Ectodermal cell (in vitro differentiated cells): ENCODE data around the gene NEDD4.
"Not testable (repeated sequence)": the region's sequence is repeated elsewhere in the genome, so short reads cannot be mapped to it uniquely, and the experiment has no call there.

Source experiments
- H3K27ac ChIP-seq: 2 replicates; pipeline ENCODE4 v1.7.0; 2013; ENCODE audit warnings: mild to moderate bottlenecking, low read depth, low read length; ENCODE audit not compliant: insufficient read depth, poor library complexity, severe bottlenecking
- H3K27me3 ChIP-seq: 2 replicates; pipeline ENCODE4 v1.7.0; 2013; ENCODE audit warnings: mild to moderate bottlenecking, low read length; ENCODE audit not compliant: insufficient read depth, control insufficient read depth, poor library complexity, severe bottlenecking
- H3K36me3 ChIP-seq: one replicate; pipeline ENCODE4 v1.7.0; 2013; ENCODE audit warnings: low read length; ENCODE audit not compliant: control insufficient read depth, insufficient read depth
- H3K4me1 ChIP-seq: one replicate; pipeline ENCODE4 v1.7.0; 2013; ENCODE audit warnings: low read length; ENCODE audit not compliant: control insufficient read depth, insufficient read depth
- H3K4me3 ChIP-seq: 2 replicates; pipeline ENCODE4 v1.7.0; 2013; ENCODE audit warnings: low read depth, low read length, control low read depth; ENCODE audit not compliant: insufficient read depth
- H3K9me3 ChIP-seq: 2 replicates; pipeline ENCODE4 v1.7.0; 2013; ENCODE audit warnings: mild to moderate bottlenecking, low read length, moderate library complexity; ENCODE audit not compliant: control insufficient read depth
- WGBS, 2 experiments: methylation state at CpG; one replicate each; pipeline ENCODE4 v1.1.7; 2013; ENCODE audit warnings: missing lambda C conversion rate in 2 of 2; 5-methylcytosine and 5-hydroxymethylcytosine counted together

NEDD4 gene

DNA sequence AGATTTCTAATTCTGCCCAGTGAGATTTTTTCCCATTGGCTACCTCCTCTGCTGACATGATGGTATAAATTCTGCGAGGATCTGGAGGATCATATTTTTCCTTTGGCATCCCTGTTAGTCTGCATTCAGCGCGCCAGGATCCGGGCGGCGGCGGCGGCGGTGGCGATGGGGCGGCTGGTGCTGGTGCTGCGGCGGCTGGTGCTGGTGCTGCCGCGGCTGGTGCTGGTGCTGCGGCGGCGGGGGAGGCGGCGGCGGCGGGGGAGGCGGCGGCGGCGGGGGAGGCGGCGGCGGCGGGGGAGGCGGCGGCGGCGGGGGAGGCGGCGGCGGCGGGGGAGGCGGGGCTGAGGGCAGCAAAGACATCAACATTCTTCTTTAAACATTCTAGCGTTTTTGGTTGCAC lies 13.6 kb upstream of the NEDD4 start:
- H3K9me3 ChIP-seq, H3K36me3 ChIP-seq, H3K4me1 ChIP-seq, H3K27ac ChIP-seq: not testable (repeated sequence)
- Histone ChIP-seq H3K4me3 (peak overlapping the region; percentile 39), H3K27me3 (peaks cover 19% of the 10 kb centered on the region)
- 5 to 6% methylated on average over 40 of the region's 40 CpGs for WGBS, 2 experiments

DNA sequence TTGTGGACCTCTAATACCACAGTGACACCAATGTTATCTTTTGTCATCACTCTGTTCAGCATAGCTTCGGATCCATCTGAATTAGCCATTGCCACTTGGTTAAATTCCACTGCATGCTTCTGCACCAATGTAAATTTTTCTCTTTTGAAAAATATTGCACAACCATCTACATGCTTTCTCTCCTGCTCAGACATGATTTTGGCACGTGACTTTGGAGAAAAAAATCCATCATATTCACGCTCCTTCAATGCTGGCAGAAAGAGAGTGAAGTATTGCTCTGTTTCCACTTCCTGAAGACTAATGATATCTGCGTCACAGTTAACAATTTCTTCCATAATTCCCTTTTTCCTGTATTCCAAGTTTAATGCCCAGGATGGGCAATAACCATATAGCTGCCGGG lies 13.0 kb upstream of the NEDD4 start:
- peaks cover 19% of the 10 kb centered on the region for H3K27me3 ChIP-seq
- H3K9me3 ChIP-seq, H3K4me3 ChIP-seq, H3K27ac ChIP-seq, H3K4me1 ChIP-seq, H3K36me3 ChIP-seq: not testable (repeated sequence)
- WGBS, 2 experiments: 93 to 94% methylated on average over 5 of the region's 5 CpGs

GRCh38 chr15:56004281-56004680 lies 10.9 kb upstream of the NEDD4 start:
- H3K36me3 ChIP-seq: not testable (repeated sequence)
- no CpG with 5 or more reads among the region's 1 CpG for WGBS, 2 experiments

DNA sequence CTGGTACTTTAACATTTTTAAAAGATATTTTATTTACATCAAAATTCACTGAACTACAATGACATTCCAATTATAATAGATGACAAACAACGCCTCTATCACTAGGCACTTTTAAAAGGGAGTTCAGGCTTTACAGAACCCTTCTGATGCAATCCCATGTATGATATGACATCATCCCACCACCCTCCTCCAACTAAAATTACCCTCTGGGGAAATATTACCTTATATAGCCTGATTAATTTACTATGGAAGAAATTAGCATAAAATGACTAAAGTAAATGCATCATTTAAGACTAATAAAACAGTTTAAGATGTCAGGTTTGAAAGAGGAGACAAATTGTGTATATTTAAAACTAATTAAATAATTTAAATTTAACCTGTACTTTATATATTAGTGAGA lies 10.4 kb upstream of the NEDD4 start:
- not testable (repeated sequence) for H3K4me3 ChIP-seq, H3K27ac ChIP-seq, H3K36me3 ChIP-seq, H3K4me1 ChIP-seq, H3K9me3 ChIP-seq
- H3K27me3 ChIP-seq: peaks cover 19% of the 10 kb centered on the region
- no CpG with 5 or more reads among the region's 1 CpG for WGBS, 2 experiments

More at GRCh38 chr15:56004281-56004680, 10.9 kb upstream of the NEDD4 start:
- not testable (repeated sequence) for H3K4me1 ChIP-seq, H3K27ac ChIP-seq, H3K4me3 ChIP-seq, H3K9me3 ChIP-seq
- peaks cover 19% of the 10 kb centered on the region for H3K27me3 ChIP-seq

DNA sequence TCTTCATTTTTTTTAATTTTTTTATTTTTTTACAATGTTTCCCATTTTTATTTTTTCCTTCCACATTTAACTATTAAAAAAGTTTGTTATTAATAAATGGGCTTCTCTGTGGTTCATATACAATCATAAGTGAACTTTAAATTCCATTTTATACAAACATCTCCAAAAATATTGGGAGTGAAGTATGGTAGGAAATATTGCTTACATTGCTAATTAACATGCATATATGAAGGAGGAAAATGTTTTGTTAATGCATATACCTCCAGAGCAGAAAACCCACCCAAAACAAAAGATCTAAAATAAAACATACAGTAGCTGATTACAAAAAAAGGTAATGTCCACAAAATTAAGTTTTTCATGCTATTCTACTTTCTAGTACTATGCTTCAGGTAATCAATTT lies 9.9 kb upstream of the NEDD4 start:
- H3K27ac ChIP-seq, H3K36me3 ChIP-seq, H3K9me3 ChIP-seq, H3K4me1 ChIP-seq, H3K4me3 ChIP-seq: not testable (repeated sequence)
- H3K27me3 ChIP-seq: peaks cover 19% of the 10 kb centered on the region

DNA sequence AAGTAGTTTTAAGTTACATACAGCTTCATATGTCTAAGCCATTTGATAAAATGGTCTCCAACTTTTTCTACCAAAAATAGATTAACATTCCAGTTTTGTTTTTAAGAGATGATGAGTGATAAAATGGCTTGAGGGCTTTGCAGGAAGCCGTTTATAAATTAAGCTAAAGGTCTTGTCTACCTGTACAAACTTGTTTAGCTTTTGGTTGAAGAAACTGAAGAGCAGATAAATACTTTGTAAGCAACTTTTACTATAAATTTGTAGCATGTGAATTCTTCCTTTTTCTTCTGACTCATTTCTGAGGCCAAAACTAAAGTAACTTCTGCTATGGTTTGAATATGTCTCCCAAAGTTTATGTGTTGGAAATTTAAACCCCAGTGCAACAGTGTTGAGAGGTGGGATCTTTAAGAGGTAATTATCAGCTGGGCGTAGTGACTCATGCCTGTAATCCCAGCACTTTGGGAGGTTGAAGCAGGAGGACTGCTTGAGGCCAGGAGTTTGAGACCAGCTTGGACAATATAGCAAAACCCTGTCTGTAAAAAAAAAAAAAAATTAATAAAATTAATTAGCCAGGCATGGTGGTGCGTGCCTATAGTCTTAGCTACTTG lies 8.2 kb upstream of the NEDD4 start:
- Histone ChIP-seq H3K27ac (no peak overlapping the region), H3K9me3 (no peaks in the 10 kb centered on the region), H3K27me3 (peaks cover 12% of the 10 kb centered on the region), H3K4me3 (no peak overlapping the region), H3K4me1 (no peaks in the 10 kb centered on the region), H3K36me3 (no peaks in the 10 kb centered on the region)
- WGBS, 2 experiments: 89 to 98% methylated on average over 3 of the region's 3 CpGs

DNA sequence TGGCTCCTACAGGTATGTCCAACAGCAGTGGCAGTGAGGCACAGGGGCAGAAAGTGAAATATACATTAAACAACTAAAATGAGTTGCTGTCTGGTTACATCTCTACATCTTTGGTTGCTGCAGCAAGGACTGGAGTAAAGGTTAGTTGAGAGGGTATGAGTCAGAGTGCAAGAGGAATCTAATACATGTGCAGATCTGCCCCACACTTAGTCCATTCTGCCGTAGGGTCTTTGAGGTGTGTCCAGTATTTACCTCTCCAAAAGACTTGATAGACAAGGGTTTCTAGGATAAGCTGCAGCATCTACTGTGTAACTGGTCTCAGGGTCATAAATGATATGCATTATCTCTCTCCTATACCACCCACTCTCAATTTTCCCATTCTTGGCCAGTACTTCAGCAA lies 6.2 kb upstream of the NEDD4 start:
- H3K4me1 ChIP-seq: no peaks in the 10 kb centered on the region
- no peaks in the 10 kb centered on the region for H3K36me3 ChIP-seq
- H3K9me3 ChIP-seq: no peaks in the 10 kb centered on the region
- H3K27ac ChIP-seq: no peak overlapping the region
- H3K4me3 ChIP-seq: no peak overlapping the region
- H3K27me3 ChIP-seq: peaks cover 12% of the 10 kb centered on the region
- WGBS, 2 experiments: 92 to 95% methylated on average over 1 of the region's 1 CpG

DNA sequence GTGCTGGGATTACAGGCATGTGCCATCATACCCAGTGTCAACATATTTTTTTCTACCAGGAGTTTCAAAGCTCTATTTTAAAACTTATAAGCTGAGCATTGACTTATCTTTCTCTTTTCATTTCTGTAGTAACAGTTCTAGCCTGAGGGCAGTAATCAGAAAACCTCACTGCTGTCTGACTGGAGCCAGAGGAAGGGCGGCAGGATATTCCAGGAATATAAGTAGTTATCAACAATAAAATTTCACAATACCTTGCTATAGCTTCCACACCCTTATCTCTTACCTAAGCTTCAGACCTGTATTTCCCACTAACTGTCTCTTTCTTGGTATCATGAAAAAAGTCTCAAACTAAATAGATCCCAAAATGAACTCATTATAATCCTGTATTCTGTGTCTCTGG lies 5.1 kb upstream of the NEDD4 start:
- Histone ChIP-seq H3K36me3 (no peaks in the 10 kb centered on the region), H3K9me3 (no peaks in the 10 kb centered on the region), H3K4me3 (no peak overlapping the region), H3K27me3 (peaks cover 16% of the 10 kb centered on the region), H3K27ac (no peak overlapping the region), H3K4me1 (no peaks in the 10 kb centered on the region)
- 89 to 95% methylated on average over 1 of the region's 1 CpG for WGBS, 2 experiments

- WGBS, 2 experiments: 1 to 2% methylated on average over 41 of the region's 41 CpGs
Measured at GRCh38 chr15:55993804-55994560, 570 bp upstream of the NEDD4 start.

DNA sequence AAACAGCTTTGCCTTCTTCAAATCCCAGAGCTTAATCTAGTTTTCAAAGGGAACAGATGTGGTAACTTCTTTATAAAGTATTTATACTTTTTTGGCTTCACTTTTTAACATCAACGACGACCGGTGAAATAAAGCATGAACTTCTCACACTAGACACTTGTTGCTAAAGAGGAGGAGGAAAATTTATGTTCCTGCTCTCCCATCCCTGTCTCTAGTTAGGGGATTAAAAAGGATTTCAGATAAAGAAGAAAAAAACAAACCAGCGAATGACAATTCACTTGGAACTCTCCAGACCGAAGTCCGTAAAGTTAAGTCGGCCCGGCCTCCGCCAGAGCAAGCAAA lies 672 bp downstream of the NEDD4 start:
- Histone ChIP-seq H3K27me3 (peaks cover 26% of the 10 kb centered on the region), H3K4me3 (peak overlapping the region; percentile 77), H3K9me3 (no peaks in the 10 kb centered on the region), H3K36me3 (no peaks in the 10 kb centered on the region), H3K27ac (no peak overlapping the region), H3K4me1 (no peaks in the 10 kb centered on the region)
- WGBS, 2 experiments: 2 to 7% methylated on average over 6 to 9 of the region's 9 CpGs

More at GRCh38 chr15:55993804-55994560, 570 bp upstream of the NEDD4 start:
- Histone ChIP-seq H3K9me3 (no peaks in the 10 kb centered on the region), H3K27me3 (peaks cover 26% of the 10 kb centered on the region), H3K4me1 (no peaks in the 10 kb centered on the region), H3K4me3 (peak overlapping the region; percentile 77), H3K36me3 (no peaks in the 10 kb centered on the region), H3K27ac (no peak overlapping the region)
